CD4-positive, alpha-beta T cell (primary cell): Measurements from ENCODE around the gene CD3D. TPM values are rescaled to one million over a fixed set of nuclear protein-coding genes. Genes with fewer than 3 reads are reported as not detected.

Source experiments
- ATAC-seq: fragments of 200-7000 bp; cut with Tn5 transposase; one replicate; pipeline ENCODE4 v1.10.0; 2022; ENCODE audit warnings: mild to moderate bottlenecking; ENCODE audit not compliant: poor library complexity
- CTCF ChIA-PET: fragments of 350-600 bp; sonication (Branson Sonifier 250); formaldehyde crosslinking; loops from one replicate; lab custom pipeline; 2021; ENCODE audit warnings: antibody characterized with exemption, inconsistent platforms; lab: Charles Lee
- POLR2A ChIA-PET: fragments of 350-600 bp; sonication (Branson Sonifier 250); formaldehyde crosslinking; loops from one replicate; lab custom pipeline; 2021; ENCODE audit warnings: antibody characterized with exemption, inconsistent platforms; lab: Charles Lee
- DNase-seq, 14 experiments: peaks; one replicate each; pipeline ENCODE4 v3.0.0-alpha.2; 2013 to 2020; ENCODE audit warnings: mixed read lengths in 2 of 14
- H3K27ac ChIP-seq, 2 donors: one replicate each; pipeline versions ENCODE4 v1.5.1 to v1.7.0; 2013; ENCODE audit warnings: low read length in 2 of 2, low read depth in 1 of 2, mild to moderate bottlenecking in 1 of 2
- H3K27me3 ChIP-seq, 2 experiments: 1 replicate in 1 of 2; 2 replicates in 1 of 2; pipeline versions ENCODE4 v1.6.1 to v1.7.0; 2013; ENCODE audit warnings: low read length in 2 of 2, control low read depth in 1 of 2, mild to moderate bottlenecking in 1 of 2, moderate library complexity in 1 of 2; ENCODE audit not compliant: insufficient read depth in 2 of 2, control insufficient read depth in 1 of 2
- H3K36me3 ChIP-seq: one replicate; pipeline ENCODE4 v1.6.1; 2013; ENCODE audit warnings: low read length, control low read depth; ENCODE audit not compliant: insufficient read depth
- H3K4me1 ChIP-seq: one replicate; pipeline ENCODE4 v1.6.1; 2013; ENCODE audit warnings: low read length, control low read depth; ENCODE audit not compliant: insufficient read depth
- H3K4me3 ChIP-seq: one replicate; pipeline ENCODE4 v1.5.1; 2013; ENCODE audit warnings: mild to moderate bottlenecking, low read length, moderate library complexity
- H3K9me3 ChIP-seq, 2 experiments: 1 replicate in 1 of 2; 2 replicates in 1 of 2; pipeline versions ENCODE4 v1.6.1 to v1.7.0; 2013; ENCODE audit warnings: low read length in 2 of 2, mild to moderate bottlenecking in 2 of 2, control low read depth in 1 of 2, moderate library complexity in 1 of 2; ENCODE audit not compliant: control insufficient read depth in 1 of 2, insufficient read depth in 1 of 2
- H3K27ac Mint-ChIP-seq: one replicate; pipeline ENCODE4 v1.8.0; 2020; ENCODE audit warnings: mixed read lengths
- H3K27me3 Mint-ChIP-seq: one replicate; pipeline ENCODE4 v1.8.0; 2021; ENCODE audit warnings: mixed read lengths
- H3K36me3 Mint-ChIP-seq: one replicate; pipeline ENCODE4 v1.8.0; 2021; ENCODE audit warnings: low read depth, mixed read lengths
- H3K4me1 Mint-ChIP-seq: one replicate; pipeline ENCODE4 v1.8.0; 2021; ENCODE audit warnings: low read depth, mixed read lengths
- H3K4me3 Mint-ChIP-seq: one replicate; pipeline ENCODE4 v1.8.0; 2020; ENCODE audit warnings: mild to moderate bottlenecking, mixed read lengths
- H3K9me3 Mint-ChIP-seq: one replicate; pipeline ENCODE4 v1.8.0; 2020; ENCODE audit warnings: mixed read lengths
- intact Hi-C, 2 experiments: fragments of 100-400 bp; cut with DNase I in 1 of 2; cut with micrococcal nuclease in 1 of 2; formaldehyde crosslinking; loops; one replicate each; pipeline versions ENCODE4 v1.15.1 to v1.9.0; 2023 to 2025; cut with DNase I, micrococcal nuclease
- total RNA-seq, 174 experiments: library from RNA in 2 of 174; stranded (reverse) in 2 of 174; gene quantifications; one replicate each; pipeline ENCODE4 v1.2.3 and lab custom pipeline; 2021 to 2026
- TF ChIP-seq, protein P1 (sequence below): fragments of 200-600 bp; IDR thresholded peaks from one replicate; pipeline ENCODE4 v1.8.0; 2022; ENCODE audit warnings: antibody characterized with exemption, mild to moderate bottlenecking

Gene CD3D
- total RNA-seq, 2 experiments from 2014 or later, result 265 to 274 TPM

DNA sequence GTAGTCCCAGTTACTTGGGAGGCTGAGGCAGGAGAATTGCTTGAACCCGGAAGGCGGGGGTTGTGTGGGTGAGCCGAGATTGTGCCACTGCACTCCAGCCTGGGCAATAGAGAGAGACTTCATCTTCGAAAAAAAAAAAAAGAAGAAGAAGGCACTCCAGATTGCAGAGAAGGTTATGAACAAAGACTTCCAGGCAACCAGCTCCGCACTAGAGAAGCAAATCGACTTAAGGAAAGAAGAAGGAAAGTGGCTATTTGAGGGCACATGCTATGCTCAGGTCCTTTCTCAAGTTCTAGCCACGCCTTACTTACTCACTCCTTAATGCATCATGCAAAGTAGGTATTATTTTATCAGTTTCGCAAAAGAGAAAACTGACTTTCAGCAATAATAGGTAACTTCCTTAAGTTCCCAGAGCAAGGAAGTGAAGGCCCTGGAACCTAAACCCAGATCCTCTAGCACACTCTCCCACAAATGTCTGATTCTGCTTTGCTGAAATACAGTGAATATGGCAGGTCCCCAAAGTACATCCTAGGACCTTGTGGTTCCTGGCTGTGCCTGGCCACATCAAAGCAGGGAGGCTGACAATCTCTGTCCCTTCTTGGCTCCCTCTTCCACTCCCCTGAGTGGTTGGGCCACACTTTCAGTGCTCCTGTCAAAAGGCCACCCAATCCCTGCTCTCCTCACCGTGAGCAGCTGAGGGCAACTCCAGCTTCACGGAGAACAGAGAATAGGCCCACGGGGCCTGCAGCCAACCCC, 23.7 kb downstream of the CD3D start:
- H3K4me1 Mint-ChIP-seq, result peaks cover 95% of the 10 kb centered on the region
- Histone ChIP-seq H3K27ac (peak overlapping the region; percentile 13 to 53), H3K9me3 (no peaks in the 10 kb centered on the region), H3K36me3 (peaks cover 28% of the 10 kb centered on the region), H3K27me3 (no peaks in the 10 kb centered on the region), H3K4me3 (no peak overlapping the region), H3K4me1 (peaks cover 90% of the 10 kb centered on the region)
- DNase-seq, result peak in 2 of 14 experiments; percentile 28 to 43
- no peak for ATAC-seq
- CTCF ChIA-PET, result interaction anchor here (1.1 kb wide), 1 partner anchor 94 kb away, joined by 5 read pairs; the partner anchor contains the start of gene JAML
- no peaks in the 10 kb centered on the region for H3K9me3 Mint-ChIP-seq
- H3K27me3 Mint-ChIP-seq, result no peaks in the 10 kb centered on the region
- TF ChIP-seq, protein P1, sequence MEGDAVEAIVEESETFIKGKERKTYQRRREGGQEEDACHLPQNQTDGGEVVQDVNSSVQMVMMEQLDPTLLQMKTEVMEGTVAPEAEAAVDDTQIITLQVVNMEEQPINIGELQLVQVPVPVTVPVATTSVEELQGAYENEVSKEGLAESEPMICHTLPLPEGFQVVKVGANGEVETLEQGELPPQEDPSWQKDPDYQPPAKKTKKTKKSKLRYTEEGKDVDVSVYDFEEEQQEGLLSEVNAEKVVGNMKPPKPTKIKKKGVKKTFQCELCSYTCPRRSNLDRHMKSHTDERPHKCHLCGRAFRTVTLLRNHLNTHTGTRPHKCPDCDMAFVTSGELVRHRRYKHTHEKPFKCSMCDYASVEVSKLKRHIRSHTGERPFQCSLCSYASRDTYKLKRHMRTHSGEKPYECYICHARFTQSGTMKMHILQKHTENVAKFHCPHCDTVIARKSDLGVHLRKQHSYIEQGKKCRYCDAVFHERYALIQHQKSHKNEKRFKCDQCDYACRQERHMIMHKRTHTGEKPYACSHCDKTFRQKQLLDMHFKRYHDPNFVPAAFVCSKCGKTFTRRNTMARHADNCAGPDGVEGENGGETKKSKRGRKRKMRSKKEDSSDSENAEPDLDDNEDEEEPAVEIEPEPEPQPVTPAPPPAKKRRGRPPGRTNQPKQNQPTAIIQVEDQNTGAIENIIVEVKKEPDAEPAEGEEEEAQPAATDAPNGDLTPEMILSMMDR, result no peak
- peak overlapping the region; percentile 74 for H3K4me3 Mint-ChIP-seq
- peak overlapping the region; percentile 100 for H3K27ac Mint-ChIP-seq
- intact Hi-C loops, result no loop called here
- POLR2A ChIA-PET, result interaction anchor here (1.0 kb wide), 1 partner anchor 14 kb away, joined by 5 read pairs; the partner anchor contains the start of gene CD3E
- H3K36me3 Mint-ChIP-seq, result peaks cover 65% of the 10 kb centered on the region

DNA sequence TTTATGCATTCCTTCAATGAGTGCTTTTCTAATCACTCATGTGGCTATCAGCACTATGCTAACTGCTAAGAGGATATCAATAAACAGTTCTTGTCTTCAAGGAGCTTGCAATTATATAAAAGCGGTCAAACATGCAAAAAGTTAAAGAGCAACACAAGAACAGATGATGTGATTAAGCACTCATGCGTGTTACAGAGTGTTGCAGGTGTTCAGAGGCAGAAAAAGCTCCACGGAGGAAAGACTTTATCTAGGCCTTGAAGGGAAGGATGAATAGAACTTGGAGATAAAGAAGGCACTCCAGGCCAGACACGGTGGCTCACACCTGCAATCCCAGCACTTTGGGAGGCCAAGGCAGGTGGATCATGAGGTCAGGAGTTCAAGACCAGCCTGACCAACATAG, 24.4 kb downstream of the CD3D start:
- Mint-ChIP-seq H3K27ac (peak overlapping the region; percentile 100), H3K4me1 (peaks cover 94% of the 10 kb centered on the region), H3K9me3 (no peaks in the 10 kb centered on the region), H3K4me3 (peak overlapping the region; percentile 34), H3K27me3 (no peaks in the 10 kb centered on the region), H3K36me3 (peaks cover 63% of the 10 kb centered on the region)
- no peaks in the 10 kb centered on the region for H3K9me3 ChIP-seq
- ChIA-PET POLR2A (no interaction called here), CTCF (interaction anchor here (1.1 kb wide), 1 partner anchor 93 kb away, joined by 5 read pairs; the partner anchor contains the start of gene JAML)
- DNase-seq (no peak), ATAC-seq (no peak)
- no peaks in the 10 kb centered on the region for H3K27me3 ChIP-seq
- intact Hi-C loops, result no loop called here
- peaks cover 96% of the 10 kb centered on the region for H3K4me1 ChIP-seq
- H3K36me3 ChIP-seq, result peaks cover 32% of the 10 kb centered on the region
- TF ChIP-seq, protein P1, result no peak
- H3K27ac ChIP-seq, result peak overlapping the region; percentile 13 to 53
- no peak overlapping the region for H3K4me3 ChIP-seq

DNA sequence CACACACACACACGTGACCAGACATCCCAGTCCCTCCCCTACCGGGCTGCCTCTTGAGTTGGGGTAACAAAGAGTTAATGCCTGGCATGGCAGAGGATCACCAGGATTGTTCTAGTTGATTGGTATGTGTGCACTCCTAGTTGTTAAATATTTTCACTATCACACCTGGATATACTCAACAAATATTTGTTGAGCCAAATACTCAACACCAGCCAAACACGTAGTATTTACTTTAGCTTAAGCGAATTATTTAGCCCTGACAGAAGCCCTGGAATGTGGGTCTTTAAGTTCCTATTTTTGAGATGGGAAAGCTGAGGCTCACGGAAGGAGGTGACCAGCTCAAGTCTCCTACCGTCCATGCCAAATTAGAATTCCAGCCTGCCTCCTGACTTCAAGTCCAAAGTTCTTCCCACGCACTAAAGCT, 27.5 kb downstream of the CD3D start:
- Mint-ChIP-seq H3K4me3 (peak overlapping the region; percentile 78), H3K4me1 (peaks cover 96% of the 10 kb centered on the region), H3K9me3 (no peaks in the 10 kb centered on the region), H3K27ac (peak overlapping the region; percentile 100), H3K27me3 (no peaks in the 10 kb centered on the region), H3K36me3 (peaks cover 82% of the 10 kb centered on the region)
- Histone ChIP-seq H3K4me3 (no peak overlapping the region), H3K36me3 (peaks cover 54% of the 10 kb centered on the region), H3K9me3 (no peaks in the 10 kb centered on the region), H3K27ac (peak overlapping the region; percentile 20 to 87), H3K27me3 (no peaks in the 10 kb centered on the region), H3K4me1 (peaks cover 91% of the 10 kb centered on the region)
- ATAC-seq (no peak), DNase-seq (no peak)
- intact Hi-C loops, result loop anchor here in 1 of 2 experiments (2.0 kb wide), 1 partner anchor 18 kb away; no protein-coding TSS in a partner anchor
- ChIA-PET POLR2A (interaction anchor here (0.9 to 1.2 kb wide), 2 partner anchors 44 to 364 kb away, joined by 3 read pairs; partner anchors contain the start of gene UBE4A), CTCF (no interaction called here)
- TF ChIP-seq, protein P1, result no peak
